Bronchial epithelial cell (primary cell): ENCODE measurements around the gene ZSCAN16. TPM values are rescaled to one million over a fixed set of nuclear protein-coding genes. Genes with fewer than 3 reads are reported as not detected.
A peak's percentile ranks its signal among the peaks of the same experiment; 100 is the strongest.

ENCODE experiments used
- DNase-seq: peaks from one replicate; pipeline ENCODE4 v3.0.0-alpha.2; 2010; ENCODE audit warnings: low read depth
- FAIRE-seq: peaks from 2 replicates; lab custom pipeline; 2011; peaks lifted over from hg19 to GRCh38; lab: Jason Lieb, UNC
- H3K27me3 ChIP-seq: 2 replicates; pipeline ENCODE4 v1.5.1; 2011; ENCODE audit warnings: low read length; ENCODE audit not compliant: control insufficient read depth, insufficient read depth
- H3K36me3 ChIP-seq: 2 replicates; pipeline ENCODE4 v1.5.1; 2011; ENCODE audit warnings: low read length; ENCODE audit not compliant: control insufficient read depth, insufficient read depth
- H3K4me3 ChIP-seq: 2 replicates; pipeline ENCODE4 v1.5.1; 2011; ENCODE audit warnings: mild to moderate bottlenecking, low read depth, low read length, control low read depth
- CTCF ChIP-seq: IDR thresholded peaks from 2 replicates; pipeline ENCODE4 v1.5.1; 2011; ENCODE audit warnings: mild to moderate bottlenecking, moderate library complexity, low read length, control low read depth, inconsistent platforms; ENCODE audit not compliant: insufficient read depth, severe bottlenecking
- total RNA-seq: library from RNA; depleted of rRNA; stranded (reverse); fragments of >200 nt; gene quantifications from 2 replicates; pipeline ENCODE4 v1.2.1, GENCODE V29; 2014

The ZSCAN16 gene
- total RNA-seq, 1 donor from 2014 or later = 9.5 TPM

GRCh38 chr6:28135393-28135792 is 11.0 kb downstream of the ZSCAN16 start:
- H3K27me3 ChIP-seq = no peaks in the 10 kb centered on the region
- H3K4me3 ChIP-seq = no peak overlapping the region
- FAIRE-seq = no peak
- DNase-seq = no peak
- TF ChIP-seq CTCF = no peak
- no peaks in the 10 kb centered on the region for H3K36me3 ChIP-seq

GRCh38 chr6:28136585-28137504 is 12.4 kb downstream of the ZSCAN16 start:
- FAIRE-seq = no peak

GRCh38 chr6:28137505-28137981 is 13.1 kb downstream of the ZSCAN16 start:
- no peaks in the 10 kb centered on the region for H3K27me3 ChIP-seq
- no peak for TF ChIP-seq CTCF
- peak overlapping the region; percentile 77 for H3K4me3 ChIP-seq
- FAIRE-seq = no peak
- no peaks in the 10 kb centered on the region for H3K36me3 ChIP-seq
- peak; percentile 41 for DNase-seq

More at GRCh38 chr6:28136585-28137504, 12.4 kb downstream of the ZSCAN16 start:
- no peaks in the 10 kb centered on the region for H3K36me3 ChIP-seq
- no peak for TF ChIP-seq CTCF
- DNase-seq = peak; percentile 76
- H3K27me3 ChIP-seq = no peaks in the 10 kb centered on the region
- H3K4me3 ChIP-seq = peak overlapping the region; percentile 77

GRCh38 chr6:28139860-28140543 is 15.6 kb downstream of the ZSCAN16 start:
- Histone ChIP-seq H3K36me3 (no peaks in the 10 kb centered on the region), H3K27me3 (no peaks in the 10 kb centered on the region), H3K4me3 (no peak overlapping the region)
- no peak for FAIRE-seq
- no peak for DNase-seq
- TF ChIP-seq CTCF = no peak

GRCh38 chr6:28140616-28141015 is 16.2 kb downstream of the ZSCAN16 start:
- Histone ChIP-seq H3K36me3 (no peaks in the 10 kb centered on the region), H3K4me3 (no peak overlapping the region), H3K27me3 (no peaks in the 10 kb centered on the region)
- no peak for FAIRE-seq
- no peak for DNase-seq
- TF ChIP-seq CTCF = no peak
